ENCODE measurements around the gene MALAT1.
"Not testable (repeated sequence)": the region's sequence is repeated elsewhere in the genome, so short reads cannot be mapped to it uniquely, and the experiment has no call there.

- not testable (repeated sequence) for TF ChIP-seq ZNF546 (CRISPR knock-in tag; conservative IDR thresholded peaks at IDR 0.05); NR2F1 (CRISPR knock-in tag; IDR thresholded peaks at IDR 0.05); NCOA5 (CRISPR knock-in tag; IDR thresholded peaks at IDR 0.05); ZBTB49 (CRISPR knock-in tag; IDR thresholded peaks at IDR 0.05; ENCODE audit: borderline replicate concordance); SP4 (CRISPR knock-in tag; IDR thresholded peaks at IDR 0.05)
- TF ChIP-seq, protein P1, sequence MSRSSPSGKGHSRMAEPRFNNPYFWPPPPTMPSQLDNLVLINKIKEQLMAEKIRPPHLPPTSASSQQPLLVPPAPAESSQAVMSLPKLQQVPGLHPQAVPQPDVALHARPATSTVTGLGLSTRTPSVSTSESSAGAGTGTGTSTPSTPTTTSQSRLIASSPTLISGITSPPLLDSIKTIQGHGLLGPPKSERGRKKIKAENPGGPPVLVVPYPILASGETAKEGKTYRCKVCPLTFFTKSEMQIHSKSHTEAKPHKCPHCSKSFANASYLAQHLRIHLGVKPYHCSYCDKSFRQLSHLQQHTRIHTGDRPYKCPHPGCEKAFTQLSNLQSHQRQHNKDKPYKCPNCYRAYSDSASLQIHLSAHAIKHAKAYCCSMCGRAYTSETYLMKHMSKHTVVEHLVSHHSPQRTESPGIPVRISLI (CRISPR knock-in tag; IDR thresholded peaks at IDR 0.05; ENCODE audit: borderline replicate concordance), result peak; percentile 47; the same call in 1 of the 2 replicates
- TF ChIP-seq, protein P2, sequence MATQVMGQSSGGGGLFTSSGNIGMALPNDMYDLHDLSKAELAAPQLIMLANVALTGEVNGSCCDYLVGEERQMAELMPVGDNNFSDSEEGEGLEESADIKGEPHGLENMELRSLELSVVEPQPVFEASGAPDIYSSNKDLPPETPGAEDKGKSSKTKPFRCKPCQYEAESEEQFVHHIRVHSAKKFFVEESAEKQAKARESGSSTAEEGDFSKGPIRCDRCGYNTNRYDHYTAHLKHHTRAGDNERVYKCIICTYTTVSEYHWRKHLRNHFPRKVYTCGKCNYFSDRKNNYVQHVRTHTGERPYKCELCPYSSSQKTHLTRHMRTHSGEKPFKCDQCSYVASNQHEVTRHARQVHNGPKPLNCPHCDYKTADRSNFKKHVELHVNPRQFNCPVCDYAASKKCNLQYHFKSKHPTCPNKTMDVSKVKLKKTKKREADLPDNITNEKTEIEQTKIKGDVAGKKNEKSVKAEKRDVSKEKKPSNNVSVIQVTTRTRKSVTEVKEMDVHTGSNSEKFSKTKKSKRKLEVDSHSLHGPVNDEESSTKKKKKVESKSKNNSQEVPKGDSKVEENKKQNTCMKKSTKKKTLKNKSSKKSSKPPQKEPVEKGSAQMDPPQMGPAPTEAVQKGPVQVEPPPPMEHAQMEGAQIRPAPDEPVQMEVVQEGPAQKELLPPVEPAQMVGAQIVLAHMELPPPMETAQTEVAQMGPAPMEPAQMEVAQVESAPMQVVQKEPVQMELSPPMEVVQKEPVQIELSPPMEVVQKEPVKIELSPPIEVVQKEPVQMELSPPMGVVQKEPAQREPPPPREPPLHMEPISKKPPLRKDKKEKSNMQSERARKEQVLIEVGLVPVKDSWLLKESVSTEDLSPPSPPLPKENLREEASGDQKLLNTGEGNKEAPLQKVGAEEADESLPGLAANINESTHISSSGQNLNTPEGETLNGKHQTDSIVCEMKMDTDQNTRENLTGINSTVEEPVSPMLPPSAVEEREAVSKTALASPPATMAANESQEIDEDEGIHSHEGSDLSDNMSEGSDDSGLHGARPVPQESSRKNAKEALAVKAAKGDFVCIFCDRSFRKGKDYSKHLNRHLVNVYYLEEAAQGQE (IDR thresholded peaks at IDR 0.05; ENCODE audit: borderline replicate concordance in 1 of 2, low read depth in 1 of 2, low read length in 2 of 2), result not testable (repeated sequence)
- TF ChIP-seq, protein P3, sequence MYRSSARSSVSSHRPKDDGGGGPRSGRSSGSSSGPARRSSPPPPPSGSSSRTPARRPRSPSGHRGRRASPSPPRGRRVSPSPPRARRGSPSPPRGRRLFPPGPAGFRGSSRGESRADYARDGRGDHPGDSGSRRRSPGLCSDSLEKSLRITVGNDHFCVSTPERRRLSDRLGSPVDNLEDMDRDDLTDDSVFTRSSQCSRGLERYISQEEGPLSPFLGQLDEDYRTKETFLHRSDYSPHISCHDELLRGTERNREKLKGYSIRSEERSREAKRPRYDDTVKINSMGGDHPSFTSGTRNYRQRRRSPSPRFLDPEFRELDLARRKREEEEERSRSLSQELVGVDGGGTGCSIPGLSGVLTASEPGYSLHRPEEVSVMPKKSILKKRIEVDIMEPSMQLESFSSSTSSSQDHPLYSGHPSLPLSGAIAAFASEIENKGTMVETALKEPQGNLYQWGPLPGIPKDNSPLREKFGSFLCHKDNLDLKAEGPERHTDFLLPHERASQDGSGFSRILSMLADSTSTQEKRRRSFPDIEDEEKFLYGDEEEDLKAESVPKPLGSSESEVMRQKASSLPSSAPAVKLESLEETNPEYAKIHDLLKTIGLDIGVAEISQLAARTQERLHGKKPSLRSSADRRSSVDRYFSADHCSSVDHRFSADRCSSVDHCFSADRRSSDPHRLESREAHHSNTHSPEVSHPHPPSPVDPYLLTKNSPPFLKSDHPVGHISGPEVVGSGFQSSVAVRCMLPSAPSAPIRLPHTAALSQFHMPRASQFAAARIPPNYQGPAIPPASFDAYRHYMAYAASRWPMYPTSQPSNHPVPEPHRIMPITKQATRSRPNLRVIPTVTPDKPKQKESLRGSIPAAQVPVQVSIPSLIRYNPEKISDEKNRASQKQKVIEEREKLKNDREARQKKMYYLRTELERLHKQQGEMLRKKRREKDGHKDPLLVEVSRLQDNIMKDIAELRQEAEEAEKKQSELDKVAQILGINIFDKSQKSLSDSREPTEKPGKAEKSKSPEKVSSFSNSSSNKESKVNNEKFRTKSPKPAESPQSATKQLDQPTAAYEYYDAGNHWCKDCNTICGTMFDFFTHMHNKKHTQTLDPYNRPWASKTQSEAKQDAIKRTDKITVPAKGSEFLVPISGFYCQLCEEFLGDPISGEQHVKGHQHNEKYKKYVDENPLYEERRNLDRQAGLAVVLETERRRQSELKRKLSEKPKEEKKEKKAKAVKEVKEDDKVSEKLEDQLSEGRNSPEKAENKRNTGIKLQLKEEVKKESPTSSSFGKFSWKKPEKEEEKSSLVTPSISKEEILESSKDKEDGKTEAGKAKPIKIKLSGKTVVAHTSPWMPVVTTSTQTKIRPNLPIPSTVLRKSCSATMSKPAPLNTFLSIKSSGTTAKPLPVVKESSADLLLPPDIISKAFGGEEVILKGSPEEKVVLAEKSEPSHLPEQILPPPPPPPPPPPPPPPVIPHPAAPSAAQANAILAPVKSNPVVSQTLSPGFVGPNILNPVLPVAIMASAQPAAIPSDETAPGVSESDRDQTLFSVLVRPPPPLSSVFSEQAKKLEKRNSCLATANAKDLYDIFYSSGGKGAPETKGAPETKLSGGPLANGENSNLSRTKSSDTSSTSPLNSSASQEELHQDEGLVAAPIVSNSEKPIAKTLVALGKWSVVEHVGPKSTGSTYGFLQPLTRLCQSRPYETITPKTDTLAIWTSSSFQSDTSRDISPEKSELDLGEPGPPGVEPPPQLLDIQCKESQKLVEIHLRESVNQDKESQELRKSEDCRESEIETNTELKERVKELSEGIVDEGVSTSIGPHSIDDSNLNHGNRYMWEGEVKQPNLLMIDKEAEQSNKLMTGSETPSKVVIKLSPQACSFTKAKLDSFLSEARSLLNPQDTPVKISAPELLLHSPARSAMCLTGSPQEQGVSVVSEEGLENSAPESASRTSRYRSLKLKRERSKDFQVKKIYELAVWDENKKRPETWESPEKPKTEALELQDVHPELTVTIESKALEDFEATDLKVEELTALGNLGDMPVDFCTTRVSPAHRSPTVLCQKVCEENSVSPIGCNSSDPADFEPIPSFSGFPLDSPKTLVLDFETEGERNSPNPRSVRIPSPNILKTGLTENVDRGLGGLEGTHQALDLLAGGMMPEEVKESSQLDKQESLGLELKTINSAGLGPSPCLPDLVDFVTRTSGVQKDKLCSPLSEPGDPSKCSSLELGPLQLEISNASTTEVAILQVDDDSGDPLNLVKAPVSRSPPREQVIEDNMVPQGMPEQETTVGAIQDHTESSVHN (CRISPR knock-in tag; IDR thresholded peaks at IDR 0.05), result not testable (repeated sequence)
Observed at GRCh38 chr11:65452259-65452658, 46.6 kb upstream of the MALAT1 start.

Data from HepG2 (cell line).